Panc1 (cell line): Measurements from ENCODE around the gene SNX3. TPM values are rescaled to one million over a fixed set of nuclear protein-coding genes. Genes with fewer than 3 reads are reported as not detected.

ENCODE experiments used
- ATAC-seq: fragments of 200-7000 bp; cut with Tn5 transposase; 2 replicates; pipeline ENCODE4 v1.9.1; 2020; ENCODE audit warnings: mild to moderate bottlenecking, moderate library complexity
- BruUV-seq: library from RNA; stranded (reverse); fragments of 400-500 nt; replicated peaks from 2 replicates; lab custom pipeline; 2021; lab: Mats Ljungman, UMichigan
- CTCF ChIA-PET: fragments of 300-600 bp; sonication (Branson Sonifier 250); formaldehyde crosslinking; loops from one replicate; lab custom pipeline; 2022; ENCODE audit warnings: antibody characterized with exemption; lab: Charles Lee
- POLR2A ChIA-PET: fragments of 300-600 bp; sonication (Branson Sonifier 250); formaldehyde crosslinking; loops from one replicate; lab custom pipeline; 2022; ENCODE audit warnings: antibody characterized with exemption; lab: Charles Lee
- DNase-seq: peaks from one replicate; pipeline ENCODE4 v3.0.0-alpha.2; 2010; ENCODE audit warnings: low read depth, low spot score
- H3K27ac ChIP-seq: 2 replicates; pipeline ENCODE4 v1.5.1; 2011; ENCODE audit warnings: mild to moderate bottlenecking, low read length, inconsistent platforms
- H3K27me3 ChIP-seq: fragments of 200-500 bp; sonication (Bioruptor generic); 2 replicates; pipeline ENCODE4 v1.6.0; 2014; ENCODE audit warnings: low read length, inconsistent platforms; ENCODE audit not compliant: control insufficient read depth, insufficient read depth
- H3K36me3 ChIP-seq: fragments of 200-500 bp; sonication (Bioruptor generic); 2 replicates; pipeline ENCODE4 v1.5.1; 2014; ENCODE audit warnings: inconsistent platforms, mild to moderate bottlenecking, low read length, moderate library complexity; ENCODE audit not compliant: control insufficient read depth, insufficient read depth
- H3K4me1 ChIP-seq: 2 replicates; pipeline ENCODE4 v1.5.1; 2011; ENCODE audit warnings: inconsistent platforms, mild to moderate bottlenecking, low read length, moderate library complexity; ENCODE audit not compliant: control insufficient read depth, insufficient read depth
- H3K4me3 ChIP-seq, 2 experiments: 2 replicates each; pipeline ENCODE4 v1.5.1; 2011 to 2012; ENCODE audit warnings: low read depth in 2 of 2, low read length in 2 of 2, mild to moderate bottlenecking in 2 of 2, inconsistent platforms in 1 of 2, moderate library complexity in 1 of 2
- H3K9me3 ChIP-seq: fragments of 200-500 bp; sonication (Bioruptor generic); 2 replicates; pipeline ENCODE4 v1.5.1; 2014; ENCODE audit warnings: low read depth, mild to moderate bottlenecking, inconsistent platforms, low read length, moderate library complexity; ENCODE audit not compliant: control insufficient read depth, insufficient read depth
- CTCF ChIP-seq: fragments of 450-650 bp; IDR thresholded peaks from 2 replicates; pipeline ENCODE4 v1.5.1; 2017; ENCODE audit warnings: mild to moderate bottlenecking
- POLR2AphosphoS5 ChIP-seq: IDR thresholded peaks from 2 replicates; pipeline ENCODE4 v1.6.1; 2012; ENCODE audit warnings: mild to moderate bottlenecking, low read depth, low read length, moderate library complexity
- REST ChIP-seq, 2 experiments: IDR thresholded peaks; 2 replicates each; pipeline ENCODE4 v1.6.1; 2011 to 2012; ENCODE audit warnings: low read depth in 2 of 2, control low read depth in 1 of 2, low read length in 1 of 2, mild to moderate bottlenecking in 1 of 2, moderate library complexity in 1 of 2; ENCODE audit not compliant: insufficient read depth in 1 of 2
- SIN3A ChIP-seq: IDR thresholded peaks from 2 replicates; pipeline ENCODE4 v1.6.1; 2012; ENCODE audit warnings: low read depth, mild to moderate bottlenecking, low read length, moderate library complexity, borderline replicate concordance; ENCODE audit not compliant: insufficient read depth
- TCF7L2 ChIP-seq: IDR thresholded peaks from 2 replicates; pipeline ENCODE4 v1.6.1; 2011; ENCODE audit warnings: mild to moderate bottlenecking, low read depth, low read length, inconsistent platforms
- in situ Hi-C: cut with HindIII; loops from 2 replicates; pipeline ENCODE4 v1.10.0; 2016; ENCODE audit warnings: low sequenced_read_pairs, low pct_unique_long_range_greater_than_20kb
- intact Hi-C: fragments of 100-400 bp; cut with micrococcal nuclease; formaldehyde crosslinking; loops from one replicate; pipeline ENCODE4 v1.10.0; 2022; ENCODE audit not compliant: unreplicated experiment
- total RNA-seq: library from RNA; stranded (reverse); gene quantifications from one replicate; pipeline ENCODE4 v1.2.1, GENCODE V29; 2021; ENCODE audit not compliant: unreplicated experiment

The SNX3 gene
- total RNA-seq, 1 experiment from 2014 or later = 223 TPM

DNA sequence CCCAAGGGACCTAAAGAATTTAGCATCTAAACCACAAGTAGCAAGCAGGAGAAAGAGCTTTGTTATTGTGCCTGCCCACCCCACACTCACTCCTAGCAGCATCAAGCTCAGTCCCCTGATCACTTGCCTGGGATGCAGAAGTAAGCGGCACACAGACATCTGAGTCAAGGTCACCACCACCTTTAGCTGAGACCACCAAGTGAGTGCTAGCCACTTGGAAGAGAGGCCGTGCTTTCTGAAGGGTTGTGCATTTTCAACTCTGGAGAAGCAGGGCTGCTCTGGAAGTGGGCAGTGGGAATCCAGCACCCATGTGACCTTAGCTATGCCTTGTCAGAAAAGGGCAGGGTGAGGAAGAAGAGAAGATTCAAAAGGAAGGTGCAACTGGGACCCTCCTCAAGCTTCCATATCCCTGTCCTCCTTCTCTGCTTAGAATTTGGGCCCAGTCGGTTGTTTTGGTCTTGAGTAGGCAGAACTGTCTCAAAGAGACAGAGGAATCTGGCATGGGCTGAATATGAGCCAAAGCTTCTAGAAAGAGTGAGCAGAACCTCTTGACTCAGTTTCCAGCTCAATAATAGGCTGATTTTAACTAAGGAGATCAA is 88.8 kb downstream of the SNX3 start:
- H3K27me3 ChIP-seq = no peaks in the 10 kb centered on the region; the same call in 1 of the 2 replicates
- TF ChIP-seq REST (IDR thresholded peaks at IDR 0.05; ENCODE audit: insufficient read depth in 1 of 2, low read depth in 2 of 2, low read length in 1 of 2) (no peak), SIN3A (no peak), TCF7L2 (no peak), POLR2AphosphoS5 (no peak), CTCF (no peak)
- H3K4me3 ChIP-seq = no peak overlapping the region
- ATAC-seq = no peak
- no peak for DNase-seq
- ChIA-PET POLR2A (no interaction called here), CTCF (interaction anchor here (0.5 kb wide), 1 partner anchor 130 kb away, joined by 11 read pairs; no protein-coding TSS in a partner anchor)
- no peak overlapping the region for H3K27ac ChIP-seq
- H3K36me3 ChIP-seq = no peaks in the 10 kb centered on the region
- in situ Hi-C loops (no loop called here), intact Hi-C loops (no loop called here)
- no peaks in the 10 kb centered on the region; the same call in 1 of the 2 replicates for H3K4me1 ChIP-seq
- H3K9me3 ChIP-seq = no peaks in the 10 kb centered on the region
- BruUV-seq = no TSS peak

- ATAC-seq (no peak), DNase-seq (no peak)
- ChIA-PET POLR2A (no interaction called here), CTCF (interaction anchor here (0.5 kb wide), 1 partner anchor 129 kb away, joined by 11 read pairs; no protein-coding TSS in a partner anchor)
- no peaks in the 10 kb centered on the region for H3K9me3 ChIP-seq
- BruUV-seq = no TSS peak
- no peak overlapping the region for H3K4me3 ChIP-seq
- no peaks in the 10 kb centered on the region; the same call in 1 of the 2 replicates for H3K27me3 ChIP-seq
- TF ChIP-seq POLR2AphosphoS5 (no peak), REST (IDR thresholded peaks at IDR 0.05; ENCODE audit: insufficient read depth in 1 of 2, low read depth in 2 of 2, low read length in 1 of 2) (no peak), SIN3A (no peak), CTCF (no peak), TCF7L2 (no peak)
- no peak overlapping the region for H3K27ac ChIP-seq
- H3K4me1 ChIP-seq = no peaks in the 10 kb centered on the region; the same call in 1 of the 2 replicates
- in situ Hi-C loops = no loop called here
- intact Hi-C loops = no loop called here
- no peaks in the 10 kb centered on the region for H3K36me3 ChIP-seq
These were observed 89.4 kb downstream of the SNX3 start for GRCh38 chr6:108171291-108171917.
